Adrenal gland (tissue), 12 donors: ENCODE data around the gene CEACAM5. TPM values are rescaled to one million over a fixed set of nuclear protein-coding genes. Genes with fewer than 3 reads are reported as not detected.

ENCODE experiments used
- DNase-seq, 7 donors: peaks; one replicate each; pipeline ENCODE4 v3.0.0-alpha.2; 2019 to 2020
- H3K27ac ChIP-seq, 5 donors: fragments of 200-600 bp; sonication (generic) in 4 of 5; 1 replicate in 3 of 5; 2 replicates in 2 of 5; pipeline versions ENCODE4 v1.5.1 to v1.8.0; 2016 to 2020; ENCODE audit warnings: mild to moderate bottlenecking in 1 of 5
- H3K27me3 ChIP-seq: fragments of 200-600 bp; 2 replicates; pipeline ENCODE4 v1.8.0; 2021
- H3K36me3 ChIP-seq, 2 donors: fragments of 200-600 bp; replicated peaks in 1 of 2; 1 replicate in 1 of 2; 2 replicates in 1 of 2; pipeline versions ENCODE4 v1.5.1 to v1.8.0; 2018 to 2022
- H3K4me1 ChIP-seq, 2 donors: fragments of 200-600 bp; replicated peaks in 1 of 2; 1 replicate in 1 of 2; 2 replicates in 1 of 2; pipeline versions ENCODE4 v1.5.1 to v1.8.0; 2018 to 2021
- H3K4me3 ChIP-seq, 4 donors: fragments of 200-600 bp; sonication (generic) in 3 of 4; one replicate each; pipeline ENCODE4 v1.5.1; 2016 to 2018
- H3K9me3 ChIP-seq, 3 donors: fragments of 200-600 bp; sonication (generic) in 1 of 3; replicated peaks in 1 of 3; 1 replicate in 2 of 3; 2 replicates in 1 of 3; pipeline versions ENCODE4 v1.5.1 to v1.8.0; 2016 to 2021
- POLR2A ChIP-seq, 2 donors: fragments of 450-650 bp; IDR thresholded peaks; one replicate each; pipeline ENCODE4 v1.6.1; 2017; ENCODE audit warnings: antibody characterized with exemption in 2 of 2, mild to moderate bottlenecking in 2 of 2, moderate library complexity in 1 of 2
- WGBS, 4 donors: extraction: QIAGEN DNeasy Blood & Tissue Kit in 2 of 4; methylation state at CpG; one replicate each; pipeline versions ENCODE4 v1.1.5 to v1.1.7; 2013 to 2017; 5-methylcytosine and 5-hydroxymethylcytosine counted together
- intact Hi-C, 2 donors: fragments of 100-400 bp; cut with DNase I; formaldehyde crosslinking; loops; one replicate each; pipeline versions ENCODE4 v1.14.1 to v1.15.0; 2022 to 2023
- polyA plus RNA-seq, 3 donors: library from polyadenylated mRNA; stranded (reverse); fragments of 200-250 nt in 2 of 3; fragments of 350-450 nt in 1 of 3; fragmentation: Illumina TruSeq in 1 of 3; extraction: RNeasy Lipid Tissue Mini Kit (QIAGEN cat#74804) in 1 of 3; gene quantifications; one replicate each; pipeline ENCODE4 v1.2.3, GENCODE V29; 2013 to 2014
- total RNA-seq, 9 donors: library from RNA; depleted of rRNA in 4 of 9; stranded (reverse); fragments of >200 nt in 4 of 9; fragments of 120-200 nt in 1 of 9; fragmentation: NEBNext Ultra II Directional in 1 of 9; extraction: Animal tissue kit (Norgen Biotek cat#: 25700) in 1 of 9; gene quantifications; one replicate each; pipeline versions ENCODE4 v1.1.0 to v1.2.4, GENCODE V29; 2013 to 2023
- TF ChIP-seq, protein P1 (sequence below), 6 experiments: fragments of 450-650 bp in 4 of 6; fragments of 200-600 bp in 2 of 6; sonication (generic) in 1 of 6; IDR thresholded peaks; 1 replicate in 5 of 6; 2 replicates in 1 of 6; pipeline versions ENCODE4 v1.5.1 to v1.8.0; 2016 to 2021; ENCODE audit warnings: antibody characterized with exemption in 6 of 6, mild to moderate bottlenecking in 2 of 6, moderate library complexity in 1 of 6
- donor health status: healthy with polysubstance abuse.
- donor health status: Bipolar disorder and iron deficiency.
- donor health status: DM: yes; HTN: yes; CAD: no.
- donor health status: DM: no; HTN: no; CAD: no.
- donor health status: DM: no; HTN: no; CAD: no.
- donor health status: DM: yes; HTN: yes; CAD: no.

The CEACAM5 gene
- total and polyA plus RNA-seq, 12 donors, result 0.06 to 0.72 (median 0.34) TPM; not detected in 6

GRCh38 chr19:41709951-41710645, 1.7 kb downstream of the CEACAM5 start:
- Histone ChIP-seq H3K4me3 (no peak overlapping the region), H3K36me3 (no peaks in the 10 kb centered on the region), H3K27me3 (peaks cover 21% of the 10 kb centered on the region), H3K27ac (no peak overlapping the region), H3K9me3 (no peaks in the 10 kb centered on the region), H3K4me1 (no peaks in the 10 kb centered on the region)
- 62 to 86% (median 81%) methylated on average over 7 to 8 of the region's 8 CpGs for WGBS, 4 donors
- intact Hi-C loops, result no loop called here
- TF ChIP-seq, protein P1, sequence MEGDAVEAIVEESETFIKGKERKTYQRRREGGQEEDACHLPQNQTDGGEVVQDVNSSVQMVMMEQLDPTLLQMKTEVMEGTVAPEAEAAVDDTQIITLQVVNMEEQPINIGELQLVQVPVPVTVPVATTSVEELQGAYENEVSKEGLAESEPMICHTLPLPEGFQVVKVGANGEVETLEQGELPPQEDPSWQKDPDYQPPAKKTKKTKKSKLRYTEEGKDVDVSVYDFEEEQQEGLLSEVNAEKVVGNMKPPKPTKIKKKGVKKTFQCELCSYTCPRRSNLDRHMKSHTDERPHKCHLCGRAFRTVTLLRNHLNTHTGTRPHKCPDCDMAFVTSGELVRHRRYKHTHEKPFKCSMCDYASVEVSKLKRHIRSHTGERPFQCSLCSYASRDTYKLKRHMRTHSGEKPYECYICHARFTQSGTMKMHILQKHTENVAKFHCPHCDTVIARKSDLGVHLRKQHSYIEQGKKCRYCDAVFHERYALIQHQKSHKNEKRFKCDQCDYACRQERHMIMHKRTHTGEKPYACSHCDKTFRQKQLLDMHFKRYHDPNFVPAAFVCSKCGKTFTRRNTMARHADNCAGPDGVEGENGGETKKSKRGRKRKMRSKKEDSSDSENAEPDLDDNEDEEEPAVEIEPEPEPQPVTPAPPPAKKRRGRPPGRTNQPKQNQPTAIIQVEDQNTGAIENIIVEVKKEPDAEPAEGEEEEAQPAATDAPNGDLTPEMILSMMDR (IDR thresholded peaks at IDR 0.05), result no peak
- DNase-seq, result peak in 1 of 7 donors; percentile 38

DNA sequence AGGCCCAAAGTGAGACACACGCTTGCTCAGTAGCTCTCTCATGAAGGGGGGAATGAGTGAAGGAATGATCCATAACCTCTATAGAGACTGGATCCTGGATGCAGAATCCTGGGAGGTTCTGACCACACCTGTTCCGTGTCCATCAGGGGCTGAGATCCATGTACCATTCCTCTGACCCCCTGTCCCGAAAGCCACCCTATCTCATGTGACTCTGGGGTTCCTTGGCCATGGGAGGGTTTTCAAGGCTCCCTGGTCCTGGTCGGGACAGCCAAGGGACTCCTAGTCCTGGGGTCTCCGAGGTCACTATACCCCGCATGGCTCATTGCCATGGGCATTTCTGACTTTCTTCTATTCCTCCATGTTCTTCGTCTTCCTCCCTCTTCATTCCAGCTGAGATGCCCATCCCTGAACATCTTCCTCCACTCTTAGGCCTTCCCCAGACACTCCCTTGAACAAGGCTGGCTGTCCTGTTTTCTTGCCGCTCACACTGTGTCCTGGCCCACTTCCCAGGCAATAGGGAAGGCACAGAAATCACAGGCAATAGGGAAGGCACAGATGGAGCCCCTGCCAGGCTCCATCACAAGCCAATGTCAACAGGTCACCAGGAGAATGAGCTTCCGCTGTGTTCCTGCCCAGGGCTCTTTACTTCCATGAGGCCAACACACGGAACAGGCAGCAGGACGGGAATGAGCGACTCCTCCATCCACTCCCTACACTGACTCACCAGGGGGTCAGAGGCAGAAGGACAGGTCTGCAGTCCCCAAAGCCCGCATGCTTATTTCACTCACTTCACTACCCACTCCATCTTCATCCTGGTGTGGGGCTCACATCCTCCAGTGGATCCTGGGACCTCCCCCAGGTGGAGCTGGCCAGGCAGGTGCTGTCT, 3.2 kb downstream of the CEACAM5 start:
- H3K9me3 ChIP-seq, result no peaks in the 10 kb centered on the region
- intact Hi-C loops, result no loop called here
- 75 to 82% (median 78%) methylated on average over 13 of the region's 13 CpGs for WGBS, 4 donors
- no peaks in the 10 kb centered on the region for H3K36me3 ChIP-seq
- peak in 1 of 7 donors; percentile 36 for DNase-seq
- H3K4me3 ChIP-seq, result no peak overlapping the region
- H3K4me1 ChIP-seq, result no peaks in the 10 kb centered on the region
- no peak overlapping the region for H3K27ac ChIP-seq
- peaks cover 14% of the 10 kb centered on the region for H3K27me3 ChIP-seq
- TF ChIP-seq POLR2A (IDR thresholded peaks at IDR 0.05), result no peak
- TF ChIP-seq, protein P1 (IDR thresholded peaks at IDR 0.05), result no peak

DNA sequence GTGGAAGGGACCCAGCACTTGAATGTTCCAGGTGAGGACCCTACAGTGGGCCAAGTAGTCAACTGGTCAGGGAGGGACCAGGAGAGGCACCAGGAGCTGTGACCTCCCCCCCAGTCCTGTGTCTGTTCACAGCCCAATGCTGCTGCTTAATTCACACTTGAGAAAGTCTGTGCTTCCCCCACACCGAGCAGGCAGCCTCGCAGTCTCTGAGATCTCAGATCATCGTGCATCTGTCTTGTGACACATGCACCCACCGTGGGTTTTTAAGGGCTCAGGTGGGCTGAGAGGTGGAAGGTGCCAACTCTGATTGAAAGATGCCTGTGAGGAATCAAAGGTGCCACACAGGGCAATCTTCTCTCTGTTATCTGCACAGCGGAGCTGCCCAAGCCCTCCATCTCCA, 6.2 kb downstream of the CEACAM5 start:
- intact Hi-C loops, result no loop called here
- peaks cover 11% of the 10 kb centered on the region for H3K27me3 ChIP-seq
- WGBS, 4 donors, result 66 to 80% (median 80%) methylated on average over 5 of the region's 5 CpGs; no CpG with 5 or more reads in 1 of the 4 donors

DNA sequence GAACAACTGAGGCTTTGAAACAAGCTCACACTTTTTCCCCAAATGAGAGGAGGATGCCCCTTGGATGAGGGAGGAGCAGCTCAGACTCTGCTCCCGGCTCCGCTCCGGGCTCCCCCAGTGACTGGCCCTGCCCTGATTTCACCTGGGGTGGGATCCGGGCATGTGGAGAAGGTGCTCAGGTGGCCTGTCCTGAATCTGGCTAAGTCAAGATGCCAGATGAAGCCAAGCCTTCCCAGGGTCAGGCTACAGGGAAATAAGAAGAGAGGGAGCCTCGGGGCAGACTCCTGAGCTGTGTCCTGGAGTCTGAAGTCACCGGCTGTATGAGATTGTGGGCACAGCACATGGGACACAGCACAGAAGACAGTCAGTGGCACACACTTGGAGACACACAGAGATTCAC, 10.3 kb downstream of the CEACAM5 start:
- peaks cover 4% of the 10 kb centered on the region for H3K27me3 ChIP-seq
- 64 to 84% (median 65%) methylated on average over 3 to 6 of the region's 6 CpGs for WGBS, 4 donors

More for the DNA sequence above, 6.2 kb downstream of the CEACAM5 start:
- no peak for DNase-seq
- Histone ChIP-seq H3K4me3 (no peak overlapping the region), H3K27ac (no peak overlapping the region), H3K36me3 (no peaks in the 10 kb centered on the region), H3K9me3 (no peaks in the 10 kb centered on the region), H3K4me1 (no peaks in the 10 kb centered on the region)
- TF ChIP-seq POLR2A (IDR thresholded peaks at IDR 0.05), result no peak
- TF ChIP-seq, protein P1 (IDR thresholded peaks at IDR 0.05), result no peak

More for the DNA sequence above, 10.3 kb downstream of the CEACAM5 start:
- DNase-seq, result no peak
- Histone ChIP-seq H3K27ac (no peak overlapping the region), H3K36me3 (no peaks in the 10 kb centered on the region), H3K9me3 (no peaks in the 10 kb centered on the region), H3K4me3 (no peak overlapping the region), H3K4me1 (no peaks in the 10 kb centered on the region)
- intact Hi-C loops, result no loop called here
- TF ChIP-seq, protein P1 (IDR thresholded peaks at IDR 0.05), result no peak
- no peak for TF ChIP-seq POLR2A (IDR thresholded peaks at IDR 0.05)
